IMR-90 (cell line): ENCODE data around the gene IFT20. TPM values are rescaled to one million over a fixed set of nuclear protein-coding genes. Genes with fewer than 3 reads are reported as not detected.
A peak's percentile ranks its signal among the peaks of the same experiment; 100 is the strongest.

ENCODE experiments used
- ATAC-seq: fragments of 200-7000 bp; cut with Tn5 transposase; 2 replicates; pipeline ENCODE4 v1.9.1; 2020; ENCODE audit warnings: low read depth, mild to moderate bottlenecking, moderate library complexity
- BruUV-seq: library from RNA; stranded (reverse); fragments of 400-500 nt; replicated peaks from 2 replicates; lab custom pipeline; 2021; lab: Mats Ljungman, UMichigan
- CTCF ChIA-PET: fragments of 300-600 bp; formaldehyde crosslinking; extraction: SDS; loops from one replicate; lab custom pipeline; 2021; ENCODE audit warnings: antibody characterized with exemption; lab: Yijun Ruan, JAX
- POLR2A ChIA-PET: fragments of 300-600 bp; sonication (Branson Sonifier 250); formaldehyde crosslinking; loops from one replicate; lab custom pipeline; 2022; ENCODE audit warnings: antibody characterized with exemption; ENCODE audit not compliant: unreplicated experiment; lab: Charles Lee
- DNase-seq: peaks from one replicate; pipeline ENCODE4 v3.0.0; 2013
- H2AFZ ChIP-seq: replicated peaks from 2 replicates; pipeline ENCODE3; 2013; ENCODE audit warnings: low read length, mild to moderate bottlenecking; ENCODE audit not compliant: poor library complexity
- H2AK5ac ChIP-seq: 2 replicates; pipeline ENCODE4 v1.6.1; 2013; ENCODE audit warnings: low read depth, low read length, inconsistent platforms
- H2AK9ac ChIP-seq: replicated peaks from 2 replicates; pipeline ENCODE3; 2013; ENCODE audit warnings: mild to moderate bottlenecking, low read depth, low read length, moderate library complexity; ENCODE audit not compliant: poor library complexity
- H2BK120ac ChIP-seq: 2 replicates; pipeline ENCODE4 v1.6.1; 2013; ENCODE audit warnings: low read depth, low read length, inconsistent platforms
- H2BK15ac ChIP-seq: 3 replicates; pipeline ENCODE4 v1.6.1; 2013; ENCODE audit warnings: low read depth, low read length, inconsistent platforms
- H2BK20ac ChIP-seq: 2 replicates; pipeline ENCODE4 v1.6.1; 2013; ENCODE audit warnings: low read depth, mild to moderate bottlenecking, inconsistent platforms, low read length, moderate library complexity
- H2BK5ac ChIP-seq: 2 replicates; pipeline ENCODE4 v1.6.1; 2013; ENCODE audit warnings: mild to moderate bottlenecking, low read depth, low read length, inconsistent platforms; ENCODE audit not compliant: poor library complexity, severe bottlenecking
- H3K14ac ChIP-seq: replicated peaks from 2 replicates; pipeline ENCODE4 v1.6.1; 2013; ENCODE audit warnings: low read depth, low read length, inconsistent platforms
- H3K18ac ChIP-seq: 2 replicates; pipeline ENCODE4 v1.6.1; 2013; ENCODE audit warnings: low read depth, low read length, control low read depth
- H3K23ac ChIP-seq: 2 replicates; pipeline ENCODE4 v1.6.1; 2013; ENCODE audit warnings: low read depth, low read length, inconsistent platforms
- H3K27ac ChIP-seq: 2 replicates; pipeline ENCODE4 v1.5.1; 2013; ENCODE audit warnings: mild to moderate bottlenecking, control low read depth, low read length; ENCODE audit not compliant: insufficient read depth
- H3K27me3 ChIP-seq: 2 replicates; pipeline ENCODE4 v1.6.1; 2013; ENCODE audit warnings: low read length; ENCODE audit not compliant: control insufficient read depth, insufficient read depth
- H3K36me3 ChIP-seq: 2 replicates; pipeline ENCODE4 v1.6.1; 2013; ENCODE audit warnings: low read length, mixed read lengths; ENCODE audit not compliant: control insufficient read depth, insufficient read depth
- H3K4ac ChIP-seq: 2 replicates; pipeline ENCODE4 v1.6.1; 2013; ENCODE audit warnings: low read depth, low read length, inconsistent platforms
- H3K4me1 ChIP-seq: 2 replicates; pipeline ENCODE4 v1.6.1; 2013; ENCODE audit warnings: low read length, mixed read lengths; ENCODE audit not compliant: control insufficient read depth, insufficient read depth
- H3K4me2 ChIP-seq: 2 replicates; pipeline ENCODE4 v1.6.1; 2013; ENCODE audit warnings: low read depth, mild to moderate bottlenecking, control low read depth, low read length, moderate library complexity
- H3K4me3 ChIP-seq: 2 replicates; pipeline ENCODE4 v1.5.1; 2013; ENCODE audit warnings: low read depth, mild to moderate bottlenecking, control low read depth, low read length, moderate library complexity; ENCODE audit not compliant: insufficient read depth
- H3K56ac ChIP-seq: 2 replicates; pipeline ENCODE4 v1.6.1; 2013; ENCODE audit warnings: low read length, inconsistent platforms; ENCODE audit not compliant: insufficient read depth; ENCODE audit errors: extremely low read depth
- H3K79me1 ChIP-seq, 2 experiments: 2 replicates each; pipeline ENCODE4 v1.6.1; 2013; ENCODE audit warnings: low read length in 2 of 2, inconsistent platforms in 1 of 2, low read depth in 1 of 2
- H3K9ac ChIP-seq: 2 replicates; pipeline ENCODE4 v1.6.1; 2013; ENCODE audit warnings: low read depth, low read length, control low read depth
- H3K9me1 ChIP-seq: 2 replicates; pipeline ENCODE4 v1.6.1; 2013; ENCODE audit warnings: low read length, inconsistent platforms; ENCODE audit not compliant: insufficient read depth
- H3K9me3 ChIP-seq: 2 replicates; pipeline ENCODE4 v1.6.1; 2013; ENCODE audit warnings: low read length; ENCODE audit not compliant: control insufficient read depth, insufficient read depth
- H4K20me1 ChIP-seq: 2 replicates; pipeline ENCODE4 v1.6.1; 2013; ENCODE audit warnings: low read length, inconsistent platforms; ENCODE audit not compliant: insufficient read depth
- H4K5ac ChIP-seq: 2 replicates; pipeline ENCODE4 v1.6.1; 2013; ENCODE audit warnings: mild to moderate bottlenecking, low read depth, low read length, control low read depth
- H4K8ac ChIP-seq, 2 experiments: 2 replicates each; pipeline ENCODE4 v1.6.1; 2013; ENCODE audit warnings: low read depth in 2 of 2, low read length in 2 of 2, control low read depth in 1 of 2, inconsistent platforms in 1 of 2
- H4K91ac ChIP-seq: 2 replicates; pipeline ENCODE4 v1.6.1; 2013; ENCODE audit warnings: low read depth, low read length, inconsistent platforms; ENCODE audit not compliant: insufficient read depth
- CEBPB ChIP-seq: IDR thresholded peaks from 2 replicates; pipeline ENCODE4 v1.6.1; 2012; ENCODE audit warnings: low read depth, low read length, improper control_type of control experiment
- MAZ ChIP-seq: IDR thresholded peaks from 2 replicates; pipeline ENCODE4 v1.6.1; 2012; ENCODE audit warnings: low read depth, mild to moderate bottlenecking, low read length, improper control_type of control experiment, moderate library complexity, borderline replicate concordance
- RAD21 ChIP-seq: IDR thresholded peaks from 2 replicates; pipeline ENCODE4 v1.6.1; 2012; ENCODE audit warnings: low read length, improper control_type of control experiment
- WGBS, 2 experiments: methylation state at CpG; one replicate each; pipeline versions ENCODE4 v1.1.5 to v1.1.7; 2013; ENCODE audit warnings: missing lambda C conversion rate in 2 of 2; ENCODE audit not compliant: insufficient read length in 1 of 2; ENCODE audit errors: extremely low coverage in 2 of 2; 5-methylcytosine and 5-hydroxymethylcytosine counted together
- dilution Hi-C: fragments of 300-500 bp; cut with HindIII; formaldehyde crosslinking; loops from one replicate; pipeline ENCODE4 v1.14.3; 2018; ENCODE audit warnings: low sequenced_read_pairs; ENCODE audit not compliant: unreplicated experiment
- in situ Hi-C: fragments of 300-500 bp; cut with MboI; formaldehyde crosslinking; loops from 3 replicates; pipeline ENCODE4 v1.14.3; 2019; ENCODE audit warnings: low sequenced_read_pairs, inconsistent platforms, mixed read lengths
- intact Hi-C: fragments of 100-400 bp; cut with micrococcal nuclease; formaldehyde crosslinking; loops from 2 replicates; pipeline ENCODE4 v1.10.0; 2022
- polyA plus RNA-seq, 3 experiments: library from polyadenylated mRNA; depleted of rRNA; stranded (reverse); fragments of >200 nt; gene quantifications; 2 replicates each; pipeline ENCODE4 v1.2.3, GENCODE V29; 2012; ENCODE audit warnings: low replicate concordance in 1 of 3
- total RNA-seq: library from RNA; depleted of rRNA; stranded (reverse); fragments of >200 nt; gene quantifications from 2 replicates; pipeline ENCODE4 v1.2.3, GENCODE V29; 2012

The IFT20 gene
- total and polyA plus RNA-seq, 2 of the 4 experiments (the other 2 are of a cell fraction): 25.5 to 46.3 TPM

- in situ Hi-C loops: no loop called here
- H3K9me3 ChIP-seq: no peaks in the 10 kb centered on the region
- peak within 1 kb of the TSS; percentile 93 for H2AK9ac ChIP-seq
- peak within 1 kb of the TSS; percentile 52; the same call in 1 of the 2 replicates for H3K56ac ChIP-seq
- peaks cover 14% of the 10 kb centered on the region; the same call in 1 of the 2 replicates for H3K4me1 ChIP-seq
- peak within 1 kb of the TSS; percentile 62 for H2BK120ac ChIP-seq
- peak within 1 kb of the TSS; percentile 47; the same call in 1 of the 2 replicates for H3K9ac ChIP-seq
- TF ChIP-seq RAD21: no peak
- TF ChIP-seq CEBPB: peak; percentile 74
- peak; percentile 40; the same call in 1 of the 2 replicates for TF ChIP-seq MAZ
- H3K27me3 ChIP-seq: no peaks in the 10 kb centered on the region
- BruUV-seq: no TSS peak
- peak within 1 kb of the TSS; percentile 73 for H2BK20ac ChIP-seq
- H3K18ac ChIP-seq: peak within 1 kb of the TSS; percentile 51; the same call in 1 of the 2 replicates
- H4K8ac ChIP-seq: peak within 1 kb of the TSS; percentile 29 to 97
- H2AK5ac ChIP-seq: peak within 1 kb of the TSS; percentile 86
- H2AFZ ChIP-seq: peak within 1 kb of the TSS; percentile 91
- H4K20me1 ChIP-seq: peaks cover 28% of the 10 kb centered on the region
- peaks cover 5 to 27% of the 10 kb centered on the region in 2 experiments; a peak in 3 of 4 replicates for H3K79me1 ChIP-seq
- ATAC-seq (peak; percentile 33), DNase-seq (peak; percentile 45)
- H3K23ac ChIP-seq: peak within 1 kb of the TSS; percentile 53
- POLR2A ChIA-PET: interaction anchor here (0.6 to 0.8 kb wide), 2 partner anchors 13 to 319 kb away, joined by 3 to 4 read pairs; partner anchors contain the start of gene POLDIP2
- H3K36me3 ChIP-seq: no peaks in the 10 kb centered on the region
- peak within 1 kb of the TSS; percentile 92 for H3K4ac ChIP-seq
- WGBS, 2 experiments: 20% methylated on average over 1 of the region's 8 CpGs; no CpG with 5 or more reads in 1 of the 2 experiments
- peak within 1 kb of the TSS; percentile 23; the same call in 2 of the 3 replicates for H2BK15ac ChIP-seq
- peak within 1 kb of the TSS; percentile 40 for H4K5ac ChIP-seq
- intact Hi-C loops: no loop called here
- H3K4me2 ChIP-seq: peak within 1 kb of the TSS; percentile 70
- peak within 1 kb of the TSS; percentile 79 for H4K91ac ChIP-seq
- peak within 1 kb of the TSS; percentile 1; the same call in 1 of the 2 replicates for H3K4me3 ChIP-seq
- peaks cover 35% of the 10 kb centered on the region for H3K9me1 ChIP-seq
- peak within 1 kb of the TSS; percentile 91 for H3K14ac ChIP-seq
- dilution Hi-C loops: no loop called here
- H2BK5ac ChIP-seq: peak within 1 kb of the TSS; percentile 51
- H3K27ac ChIP-seq: peak within 1 kb of the TSS; percentile 93
- CTCF ChIA-PET: interaction anchor here (1.3 kb wide), 1 partner anchor 13 kb away, joined by 6 read pairs; the partner anchor contains the start of gene POLDIP2
These were observed 34.9 kb upstream of the IFT20 start, which contains the start of gene VTN for GRCh38 chr17:28370035-28370743. Gene VTN (minus strand): TSS chr17:28370307. CDS start chr17:28370203, 104 bp downstream.
